NT2/D1 (cell line): ENCODE results near the gene DNAJB13.

Source experiments
- DNase-seq: peaks from one replicate; pipeline ENCODE4 v3.0.0-alpha.2; 2011; ENCODE audit warnings: low read depth, low spot score
- H3K27me3 ChIP-seq: 2 replicates; pipeline ENCODE4 v1.6.0; 2011; ENCODE audit warnings: mild to moderate bottlenecking; ENCODE audit not compliant: insufficient read length, insufficient read depth
- H3K36me3 ChIP-seq: 2 replicates; pipeline ENCODE4 v1.6.1; 2011; ENCODE audit warnings: mild to moderate bottlenecking, low read length, mixed read lengths; ENCODE audit not compliant: insufficient read depth, insufficient read length
- H3K4me1 ChIP-seq: 2 replicates; pipeline ENCODE4 v1.5.1; 2011; ENCODE audit not compliant: insufficient read depth, insufficient read length
- H3K4me3 ChIP-seq: 2 replicates; pipeline ENCODE4 v1.5.1; 2011; ENCODE audit warnings: low read depth; ENCODE audit not compliant: insufficient read length
- H3K9ac ChIP-seq: 2 replicates; pipeline ENCODE4 v1.6.0; 2011; ENCODE audit warnings: low read depth; ENCODE audit not compliant: insufficient read length
- H3K9me3 ChIP-seq: 2 replicates; pipeline ENCODE4 v1.5.1; 2011; ENCODE audit warnings: mild to moderate bottlenecking, low read length; ENCODE audit not compliant: insufficient read depth
- SUZ12 ChIP-seq: IDR thresholded peaks from 2 replicates; pipeline ENCODE4 v1.6.1; 2011; ENCODE audit not compliant: insufficient read length, insufficient read depth; ENCODE audit errors: extremely low read depth
- YY1 ChIP-seq: IDR thresholded peaks from 2 replicates; pipeline ENCODE4 v1.6.1; 2011; ENCODE audit not compliant: insufficient read length, insufficient read depth
- ZNF274 ChIP-seq: IDR thresholded peaks from 2 replicates; pipeline ENCODE4 v1.6.1; 2011; ENCODE audit warnings: mild to moderate bottlenecking, low read depth, low read length

Gene DNAJB13, protein sequence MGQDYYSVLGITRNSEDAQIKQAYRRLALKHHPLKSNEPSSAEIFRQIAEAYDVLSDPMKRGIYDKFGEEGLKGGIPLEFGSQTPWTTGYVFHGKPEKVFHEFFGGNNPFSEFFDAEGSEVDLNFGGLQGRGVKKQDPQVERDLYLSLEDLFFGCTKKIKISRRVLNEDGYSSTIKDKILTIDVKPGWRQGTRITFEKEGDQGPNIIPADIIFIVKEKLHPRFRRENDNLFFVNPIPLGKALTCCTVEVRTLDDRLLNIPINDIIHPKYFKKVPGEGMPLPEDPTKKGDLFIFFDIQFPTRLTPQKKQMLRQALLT

DNA sequence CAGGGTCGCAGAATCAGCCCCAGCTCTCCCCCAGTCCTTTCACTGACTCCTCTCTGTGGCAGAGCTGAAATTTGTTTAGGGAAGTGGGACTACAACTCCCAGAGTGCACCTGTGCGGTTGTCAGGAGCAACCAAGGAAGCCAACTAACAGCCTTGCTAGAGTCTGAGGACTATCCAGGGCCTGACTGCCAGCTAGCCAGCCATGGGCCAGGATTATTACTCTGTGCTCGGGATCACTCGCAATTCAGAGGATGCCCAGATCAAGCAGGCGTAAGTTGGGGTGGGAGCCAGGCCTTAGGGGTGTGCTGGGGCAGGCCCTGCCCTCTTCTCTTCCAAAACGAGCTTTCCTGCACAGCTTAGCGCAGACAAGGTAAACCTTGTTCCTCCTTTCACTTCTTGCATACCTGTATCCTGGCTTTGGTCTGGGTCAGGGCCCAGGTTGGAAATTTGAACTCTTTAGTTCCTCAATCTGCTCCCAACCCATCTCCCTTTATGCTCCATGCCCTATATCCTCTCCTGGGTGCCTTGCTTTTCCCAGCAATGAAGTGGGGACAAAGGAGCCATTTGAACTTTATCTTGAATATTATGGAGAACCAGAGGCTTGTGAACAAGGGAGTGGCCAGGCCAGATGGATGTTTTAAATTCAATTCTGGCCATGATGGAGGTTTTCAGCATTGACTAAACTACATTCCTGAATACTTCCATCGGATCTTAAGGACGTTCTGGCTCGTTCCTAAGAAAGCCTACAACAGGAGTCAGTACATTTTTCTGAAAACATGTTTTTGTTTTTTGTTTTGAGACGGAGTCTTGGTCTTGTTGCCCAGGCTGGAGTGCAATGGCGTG is at the start of gene DNAJB13:
TSS of gene DNAJB13 (plus strand) at position 158 of the 842 bp plus-strand sequence. CDS start at position 202, 44 bp downstream.
- Histone ChIP-seq H3K9me3 (peaks cover 11% of the 10 kb centered on the region; the same call in 1 of the 2 replicates), H3K4me1 (no peaks in the 10 kb centered on the region), H3K4me3 (no peak within 1 kb of the TSS), H3K36me3 (no peaks in the 10 kb centered on the region), H3K9ac (no peak within 1 kb of the TSS), H3K27me3 (no peaks in the 10 kb centered on the region)
- TF ChIP-seq ZNF274, result no peak
- TF ChIP-seq SUZ12, result no peak
- no peak for TF ChIP-seq YY1
- DNase-seq, result peak; percentile 57

DNA sequence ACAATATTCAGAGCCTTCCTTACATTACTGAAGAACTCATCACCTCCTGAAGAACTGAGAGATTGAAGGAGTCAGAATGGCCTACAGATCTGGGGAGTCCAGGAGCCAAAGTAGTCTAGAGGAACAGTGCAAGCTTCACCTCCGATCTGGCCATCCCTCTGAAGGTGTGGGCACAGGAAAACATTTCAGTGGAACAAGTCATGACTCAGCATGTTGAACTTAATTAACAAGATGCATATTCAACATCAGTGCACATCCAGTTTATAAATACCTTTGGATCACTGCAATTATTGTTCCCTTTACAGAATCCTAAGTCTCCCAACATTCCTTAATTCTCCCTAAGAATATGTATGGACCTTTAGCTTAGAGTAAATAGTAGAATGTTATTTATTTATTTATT is 48.5 kb upstream of the DNAJB13 start:
- TF ChIP-seq ZNF274, result no peak
- TF ChIP-seq YY1, result no peak
- no peak for TF ChIP-seq SUZ12
- DNase-seq, result no peak
- peaks cover 10% of the 10 kb centered on the region for H3K36me3 ChIP-seq
- H3K4me3 ChIP-seq, result no peak overlapping the region
- H3K9me3 ChIP-seq, result no peaks in the 10 kb centered on the region
- H3K4me1 ChIP-seq, result no peaks in the 10 kb centered on the region
- H3K27me3 ChIP-seq, result no peaks in the 10 kb centered on the region
- no peak overlapping the region for H3K9ac ChIP-seq

DNA sequence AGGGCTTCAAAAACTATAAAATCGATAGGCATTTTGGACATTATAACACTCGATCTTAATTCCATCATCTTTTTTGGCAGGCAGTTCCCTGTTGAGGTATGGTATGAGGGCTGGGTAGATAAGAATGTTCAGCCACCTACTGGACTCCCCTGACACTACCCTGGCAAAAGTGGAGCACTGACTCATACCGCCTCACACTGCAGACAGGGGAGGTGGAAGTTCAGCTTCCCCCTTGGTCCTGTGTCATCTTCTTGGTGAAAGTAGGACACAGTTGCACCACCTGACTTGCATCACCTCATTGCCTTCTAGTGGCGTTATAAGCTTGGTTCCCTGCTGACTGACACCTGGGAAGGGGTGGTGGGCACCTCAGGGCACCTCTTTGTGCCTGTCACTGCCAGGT is 43.6 kb upstream of the DNAJB13 start:
- H3K4me1 ChIP-seq, result no peaks in the 10 kb centered on the region
- no peak overlapping the region for H3K4me3 ChIP-seq
- no peaks in the 10 kb centered on the region for H3K27me3 ChIP-seq
- no peaks in the 10 kb centered on the region for H3K9me3 ChIP-seq
- no peak for DNase-seq
- H3K9ac ChIP-seq, result no peak overlapping the region
- H3K36me3 ChIP-seq, result peaks cover 10% of the 10 kb centered on the region
- TF ChIP-seq ZNF274 (no peak), YY1 (no peak), SUZ12 (no peak)

DNA sequence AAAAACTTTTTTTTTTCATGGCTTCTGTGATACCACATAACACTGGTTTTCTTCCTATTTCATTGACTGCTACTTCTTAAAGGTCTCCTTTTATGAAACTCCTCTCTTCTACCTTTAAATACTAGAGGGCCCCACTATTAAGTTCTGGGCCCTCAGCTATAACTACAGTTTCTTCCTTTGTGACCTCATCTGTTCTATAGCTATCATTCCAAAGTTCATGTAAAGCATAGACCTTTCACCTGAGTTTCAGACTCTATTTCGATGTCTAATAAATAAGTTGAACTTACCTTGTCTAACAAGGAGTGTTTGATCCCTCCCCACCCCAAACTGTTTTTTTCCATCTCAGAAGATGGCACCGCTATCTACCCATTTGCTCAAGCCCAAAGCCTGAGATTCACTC is 38.8 kb upstream of the DNAJB13 start:
- no peak for DNase-seq
- no peaks in the 10 kb centered on the region for H3K9me3 ChIP-seq
- no peaks in the 10 kb centered on the region for H3K27me3 ChIP-seq
- TF ChIP-seq YY1, result no peak
- TF ChIP-seq ZNF274, result no peak
- no peak for TF ChIP-seq SUZ12
- H3K4me1 ChIP-seq, result no peaks in the 10 kb centered on the region
- H3K4me3 ChIP-seq, result no peak overlapping the region
- H3K9ac ChIP-seq, result no peak overlapping the region
- H3K36me3 ChIP-seq, result peaks cover 32% of the 10 kb centered on the region

DNA sequence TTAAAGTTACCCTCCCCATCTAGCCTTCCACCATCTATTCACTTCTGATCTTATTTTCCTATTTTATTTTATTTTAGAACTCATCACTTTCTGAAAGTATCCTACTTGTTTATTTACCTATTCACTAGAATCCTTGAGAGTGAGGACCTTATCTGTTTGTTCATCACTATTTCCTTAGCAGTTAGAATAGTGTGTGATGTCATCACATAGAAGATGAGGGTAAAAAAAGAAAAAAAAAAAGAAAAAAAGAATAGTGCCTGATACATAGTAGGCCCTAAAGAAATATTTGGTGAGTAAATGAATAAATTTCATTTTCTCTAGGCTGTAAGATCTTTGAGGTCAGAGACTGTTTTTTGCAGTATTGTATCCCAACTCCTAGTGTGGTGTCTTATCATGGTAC is 37.4 kb upstream of the DNAJB13 start:
- H3K9me3 ChIP-seq, result no peaks in the 10 kb centered on the region
- no peak overlapping the region for H3K9ac ChIP-seq
- no peaks in the 10 kb centered on the region for H3K27me3 ChIP-seq
- DNase-seq, result no peak
- TF ChIP-seq SUZ12 (no peak), ZNF274 (no peak), YY1 (no peak)
- H3K4me3 ChIP-seq, result no peak overlapping the region
- H3K4me1 ChIP-seq, result no peaks in the 10 kb centered on the region
- peaks cover 32% of the 10 kb centered on the region for H3K36me3 ChIP-seq

DNA sequence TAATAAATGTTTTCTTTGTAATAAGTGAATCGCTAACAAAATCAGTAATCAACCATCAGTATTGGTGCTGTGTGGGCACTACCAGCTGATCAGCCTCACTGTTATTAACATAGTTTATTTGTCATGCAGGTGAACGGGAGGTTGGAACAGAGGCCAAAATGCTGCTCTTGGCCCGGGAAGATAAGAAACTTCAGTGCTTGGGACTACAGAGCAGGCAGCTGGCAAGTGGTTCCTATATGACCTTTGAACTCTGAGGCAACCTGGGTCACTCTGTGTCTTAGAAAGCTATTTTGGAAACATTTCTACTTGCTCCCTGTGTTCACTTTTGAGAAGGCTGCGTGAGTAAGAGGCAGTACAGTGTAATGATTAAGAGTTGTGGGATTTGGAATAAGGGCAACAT is 36.5 kb upstream of the DNAJB13 start:
- peaks cover 36% of the 10 kb centered on the region for H3K36me3 ChIP-seq
- no peaks in the 10 kb centered on the region for H3K27me3 ChIP-seq
- DNase-seq, result no peak
- H3K9me3 ChIP-seq, result no peaks in the 10 kb centered on the region
- H3K4me1 ChIP-seq, result no peaks in the 10 kb centered on the region
- H3K4me3 ChIP-seq, result no peak overlapping the region
- TF ChIP-seq YY1 (no peak), ZNF274 (no peak), SUZ12 (no peak)
- H3K9ac ChIP-seq, result no peak overlapping the region

DNA sequence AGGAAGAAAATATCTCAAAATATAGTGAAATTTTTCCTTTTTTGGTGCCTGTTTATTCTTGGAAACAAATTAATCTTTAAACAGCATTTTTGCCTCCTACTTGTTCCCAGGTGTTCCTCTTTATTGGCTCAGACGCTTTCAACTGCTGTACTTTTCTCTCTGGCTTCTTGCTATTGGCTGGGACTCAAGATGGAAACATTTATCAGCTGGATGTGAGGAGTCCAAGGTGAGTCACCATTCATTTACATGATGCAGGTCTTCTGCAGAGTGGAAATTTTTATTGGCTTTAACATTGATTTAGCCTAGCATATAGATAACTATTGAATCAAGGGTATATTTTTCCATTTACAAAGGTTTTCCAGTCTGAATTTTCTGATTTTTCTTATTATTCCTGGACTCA is 34.4 kb upstream of the DNAJB13 start:
- TF ChIP-seq SUZ12 (no peak), YY1 (no peak), ZNF274 (no peak)
- no peaks in the 10 kb centered on the region for H3K4me1 ChIP-seq
- H3K27me3 ChIP-seq, result no peaks in the 10 kb centered on the region
- H3K9me3 ChIP-seq, result no peaks in the 10 kb centered on the region
- peaks cover 39% of the 10 kb centered on the region for H3K36me3 ChIP-seq
- H3K9ac ChIP-seq, result no peak overlapping the region
- H3K4me3 ChIP-seq, result no peak overlapping the region
- DNase-seq, result no peak
